ENCODE data around the gene PCNX3. TPM values are rescaled to one million over a fixed set of nuclear protein-coding genes. Genes with fewer than 3 reads are reported as not detected.

The PCNX3 gene
- total and polyA plus RNA-seq, 2 experiments from 2014 or later, result 22.0 to 42.7 TPM

DNA sequence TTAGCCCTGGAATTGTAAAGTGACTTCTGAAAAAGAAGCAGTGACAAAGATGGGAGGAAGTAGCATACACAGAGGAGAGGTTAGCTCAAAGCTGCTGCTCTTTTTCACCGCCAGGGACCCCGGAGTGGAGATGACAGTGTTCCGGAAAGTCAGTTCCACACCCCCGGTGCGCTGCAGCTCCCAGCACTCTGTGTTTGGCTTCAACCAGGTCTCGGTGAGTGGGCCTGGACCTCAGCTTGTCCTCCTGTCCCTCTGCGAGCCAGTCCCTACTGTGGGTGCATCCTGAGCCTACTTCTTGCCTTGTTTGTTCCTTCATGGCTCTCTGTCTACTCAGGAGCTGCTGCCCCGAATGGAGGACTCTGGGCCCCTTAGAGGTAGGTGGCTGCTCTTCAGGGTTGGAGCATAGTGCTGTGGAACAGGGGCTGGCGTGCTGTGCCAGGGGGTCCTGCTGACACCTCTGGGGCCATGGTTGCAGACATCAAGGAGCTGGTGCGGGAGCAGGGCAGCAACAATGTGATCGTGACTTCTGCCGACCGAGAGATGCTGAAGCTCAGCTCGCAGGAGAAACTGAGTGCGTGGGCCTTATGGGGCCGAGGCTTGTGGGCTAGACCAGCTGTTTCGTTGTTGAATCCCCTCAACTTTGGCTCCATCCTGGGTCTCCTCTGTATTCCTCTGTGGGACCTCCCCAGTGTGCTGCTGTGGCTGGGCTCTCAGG is 1.7 kb downstream of the PCNX3 start:
- DNase-seq (ENCODE audit: low read depth in 1 of 2, low spot score in 1 of 2), result no peak
- no peaks in the 10 kb centered on the region for H3K27me3 ChIP-seq
- peak overlapping the region; percentile 65 for H3K27ac ChIP-seq
- H3K4me1 ChIP-seq (ENCODE audit: low read depth), result peaks cover 12% of the 10 kb centered on the region
- no peaks in the 10 kb centered on the region for H3K9me3 ChIP-seq (ENCODE audit: low read depth)
- peak overlapping the region; percentile 51 for H3K4me3 ChIP-seq
- peaks cover 11% of the 10 kb centered on the region for H3K36me3 ChIP-seq
- TF ChIP-seq CTCF (IDR thresholded peaks at IDR 0.05; ENCODE audit: low read depth, low read length), result no peak

GRCh38 chr11:65617990-65618751 is 2.6 kb downstream of the PCNX3 start:
- Histone ChIP-seq H3K27me3 (no peaks in the 10 kb centered on the region), H3K9me3 (ENCODE audit: low read depth) (no peaks in the 10 kb centered on the region), H3K4me3 (no peak overlapping the region), H3K4me1 (ENCODE audit: low read depth) (peaks cover 11% of the 10 kb centered on the region), H3K27ac (no peak overlapping the region), H3K36me3 (peaks cover 11% of the 10 kb centered on the region)
- no peak for DNase-seq (ENCODE audit: low read depth in 1 of 2, low spot score in 1 of 2)
- TF ChIP-seq CTCF (IDR thresholded peaks at IDR 0.05; ENCODE audit: low read depth, low read length), result no peak

- Histone ChIP-seq H3K4me3 (no peak overlapping the region), H3K36me3 (peaks cover 13% of the 10 kb centered on the region), H3K4me1 (ENCODE audit: low read depth) (peaks cover 6% of the 10 kb centered on the region), H3K27ac (no peak overlapping the region), H3K9me3 (ENCODE audit: low read depth) (no peaks in the 10 kb centered on the region), H3K27me3 (no peaks in the 10 kb centered on the region)
- TF ChIP-seq CTCF (IDR thresholded peaks at IDR 0.05; ENCODE audit: low read depth, low read length), result no peak
- DNase-seq (ENCODE audit: low read depth in 1 of 2, low spot score in 1 of 2), result no peak
Measured at GRCh38 chr11:65618763-65619162, 3.2 kb downstream of the PCNX3 start.

- no peak for DNase-seq (ENCODE audit: low read depth in 1 of 2, low spot score in 1 of 2)
- Histone ChIP-seq H3K27me3 (no peaks in the 10 kb centered on the region), H3K9me3 (ENCODE audit: low read depth) (no peaks in the 10 kb centered on the region), H3K4me1 (ENCODE audit: low read depth) (peaks cover 6% of the 10 kb centered on the region), H3K36me3 (peaks cover 19% of the 10 kb centered on the region), H3K4me3 (no peak overlapping the region), H3K27ac (no peak overlapping the region)
- TF ChIP-seq CTCF (IDR thresholded peaks at IDR 0.05; ENCODE audit: low read depth, low read length), result no peak
Measured at GRCh38 chr11:65619281-65619928, 3.8 kb downstream of the PCNX3 start.

DNA sequence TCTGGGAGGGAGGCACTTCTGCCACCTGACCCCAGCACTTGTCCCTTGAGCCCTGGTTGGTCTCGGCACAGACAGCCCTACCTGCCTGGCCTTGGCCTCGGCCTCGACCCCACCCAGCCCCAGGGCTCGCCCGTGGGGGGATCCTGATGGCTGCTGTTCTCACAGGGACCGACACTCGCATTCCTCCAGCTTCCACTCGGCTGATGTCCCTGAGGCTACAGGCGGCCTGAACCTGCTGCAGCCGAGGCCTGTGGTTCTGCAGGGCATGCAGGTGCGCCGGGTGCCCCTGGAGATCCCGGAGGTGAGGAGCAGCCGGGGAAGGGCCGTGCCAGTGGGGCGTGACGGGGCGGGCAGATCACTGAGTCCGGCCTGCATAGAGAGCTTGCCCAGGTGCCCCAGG is 5.1 kb downstream of the PCNX3 start:
- peaks cover 24% of the 10 kb centered on the region for H3K36me3 ChIP-seq
- TF ChIP-seq CTCF (IDR thresholded peaks at IDR 0.05; ENCODE audit: low read depth, low read length), result no peak

More for the DNA sequence above, 5.1 kb downstream of the PCNX3 start:
- Histone ChIP-seq H3K4me1 (ENCODE audit: low read depth) (peaks cover 6% of the 10 kb centered on the region), H3K27me3 (no peaks in the 10 kb centered on the region), H3K9me3 (ENCODE audit: low read depth) (no peaks in the 10 kb centered on the region), H3K27ac (no peak overlapping the region), H3K4me3 (no peak overlapping the region)
- DNase-seq (ENCODE audit: low read depth in 1 of 2, low spot score in 1 of 2), result no peak
